ENCODE measurements around the gene TUBG2.

TUBG2 gene

DNA sequence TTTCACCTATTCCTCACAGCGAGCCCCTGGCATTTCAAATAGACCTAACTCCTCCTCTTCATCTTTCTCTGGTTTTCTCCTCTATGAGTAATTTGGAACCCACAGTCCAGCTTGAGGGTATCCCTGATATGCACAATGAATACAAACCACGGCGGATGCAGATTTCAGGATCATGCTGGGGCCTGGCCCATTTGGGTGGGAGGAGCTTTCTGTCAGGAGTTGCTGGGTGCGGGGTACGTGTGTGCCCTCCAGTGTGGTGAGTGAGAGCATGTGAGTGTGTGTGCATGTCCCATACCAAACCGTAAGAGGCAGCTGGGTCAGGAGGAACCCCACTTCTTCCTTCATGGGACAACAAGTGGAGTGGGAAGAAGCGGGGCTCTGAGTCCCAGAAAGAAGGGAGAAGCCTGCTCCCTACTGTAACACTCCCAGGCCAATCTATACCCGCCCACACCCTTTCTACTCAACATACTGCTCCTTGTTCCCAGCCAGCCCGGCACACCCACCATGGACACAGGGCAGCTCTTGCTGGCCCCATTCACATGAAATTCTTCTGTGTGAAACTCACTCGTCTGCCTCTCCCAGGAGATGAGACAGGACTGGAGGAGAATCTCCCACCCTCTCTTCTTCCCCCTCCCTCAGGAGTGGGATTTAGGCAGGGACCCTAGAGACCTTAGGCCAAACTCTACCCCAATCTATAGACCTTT lies 41.7 kb downstream of the TUBG2 start:
- DNase-seq, result no peak

DNA sequence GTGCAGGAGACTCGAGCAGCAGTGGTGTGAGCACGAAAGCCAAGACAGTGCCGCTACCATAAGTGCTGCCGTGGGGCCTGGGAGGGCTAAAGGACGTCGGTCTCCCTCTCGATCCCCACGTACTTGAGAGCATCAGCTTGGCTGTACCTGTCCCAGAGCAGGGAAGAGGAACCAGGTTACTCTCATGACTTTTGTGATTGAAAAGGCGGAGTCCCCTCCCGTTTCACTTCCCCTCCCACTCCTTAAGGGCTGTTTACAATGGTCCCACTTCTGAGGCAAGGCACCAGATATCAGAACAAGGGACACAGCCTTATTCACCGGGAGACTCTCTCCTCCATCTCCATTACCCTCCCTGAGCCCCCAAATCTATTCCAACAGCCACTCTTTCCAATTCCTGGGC lies 43.4 kb downstream of the TUBG2 start:
- peak; percentile 21 for DNase-seq

DNA sequence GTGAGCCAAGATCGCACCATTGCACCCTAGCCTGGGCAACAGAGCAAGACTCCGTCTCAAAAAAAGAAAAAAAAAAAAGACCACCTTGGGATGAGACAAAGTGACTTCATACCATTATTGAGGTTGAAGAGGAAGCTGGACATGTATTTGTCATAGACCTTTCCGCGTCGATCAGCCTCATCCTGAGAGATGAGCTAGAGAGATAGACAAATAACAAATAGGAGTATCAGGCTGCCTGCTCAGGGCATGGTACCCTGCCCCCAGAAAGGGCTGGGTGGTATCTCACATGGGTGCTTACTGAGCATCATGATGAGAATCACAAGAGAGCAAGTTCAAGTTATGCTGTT lies 45.4 kb downstream of the TUBG2 start:
- no peak for DNase-seq

DNA sequence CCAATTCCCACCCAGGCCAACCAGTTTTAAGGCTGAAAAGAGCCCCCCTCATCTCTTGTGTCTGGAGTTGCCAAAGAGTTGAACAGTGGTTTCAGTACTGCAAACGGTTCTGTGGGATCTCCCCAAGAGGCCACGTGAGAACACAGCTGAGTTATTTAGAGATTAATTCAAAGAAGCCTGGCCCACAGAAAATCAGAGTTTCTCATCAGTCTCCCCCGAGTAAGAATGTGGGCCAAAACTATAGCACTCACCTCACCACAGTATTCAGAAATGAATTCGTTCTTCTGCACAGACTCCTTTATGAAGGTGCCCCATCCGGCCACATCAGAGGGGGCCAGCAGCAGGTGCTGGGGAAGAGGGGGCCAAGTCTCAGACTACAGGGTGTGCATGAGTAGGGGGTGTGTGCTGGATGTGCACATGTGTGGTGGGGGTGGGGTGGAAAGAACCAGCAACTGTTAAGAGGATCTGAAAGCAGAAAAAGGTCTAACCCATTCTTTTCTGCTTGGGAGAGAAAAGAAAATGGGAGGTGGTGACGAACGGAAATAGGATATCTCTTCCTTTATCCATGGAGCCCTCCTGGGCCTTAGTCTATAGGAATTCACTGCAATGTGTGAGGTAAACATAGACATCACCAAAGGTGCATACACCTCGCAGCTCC lies 45.9 kb downstream of the TUBG2 start:
- DNase-seq, result no peak

DNA sequence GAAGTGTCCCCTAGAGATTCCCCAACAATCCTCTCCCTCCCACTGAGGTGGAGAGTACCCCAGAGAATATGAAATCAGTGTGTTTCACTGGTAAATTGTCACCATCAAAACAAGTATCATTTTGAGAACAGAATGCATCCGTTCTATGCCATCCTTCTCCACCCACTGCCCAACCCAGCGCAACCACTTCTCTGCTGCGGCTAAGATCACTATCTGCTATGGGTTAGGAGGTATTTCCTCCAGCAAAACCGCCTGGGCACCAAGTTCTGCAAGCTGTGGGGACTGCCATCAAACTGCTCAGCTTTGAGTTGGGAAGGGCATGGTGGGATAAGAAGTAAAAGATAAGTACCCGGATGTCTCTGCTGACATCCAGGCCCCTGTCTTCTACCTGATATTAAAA lies 47.6 kb downstream of the TUBG2 start:
- DNase-seq, result no peak

DNA sequence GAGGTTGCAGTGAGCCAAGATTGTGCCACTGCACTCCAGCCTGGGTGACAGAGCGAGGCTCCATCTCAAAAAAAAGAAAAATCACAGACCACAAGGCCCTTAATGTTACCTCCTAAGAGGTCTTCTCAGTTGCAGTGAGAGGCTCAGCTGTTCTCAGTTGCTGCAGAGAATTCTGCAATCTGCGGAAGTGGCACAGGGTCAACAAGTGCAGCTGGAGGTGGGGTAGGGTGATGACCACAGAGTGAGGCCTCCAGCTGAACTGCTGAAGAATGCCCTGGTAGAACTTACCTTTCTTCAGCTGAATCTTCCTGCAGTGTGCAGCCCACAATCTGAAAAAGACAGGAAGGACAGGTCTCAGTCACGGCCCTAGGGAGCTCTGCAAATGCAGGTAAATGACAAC lies 49.5 kb downstream of the TUBG2 start:
- no peak for DNase-seq

DNA sequence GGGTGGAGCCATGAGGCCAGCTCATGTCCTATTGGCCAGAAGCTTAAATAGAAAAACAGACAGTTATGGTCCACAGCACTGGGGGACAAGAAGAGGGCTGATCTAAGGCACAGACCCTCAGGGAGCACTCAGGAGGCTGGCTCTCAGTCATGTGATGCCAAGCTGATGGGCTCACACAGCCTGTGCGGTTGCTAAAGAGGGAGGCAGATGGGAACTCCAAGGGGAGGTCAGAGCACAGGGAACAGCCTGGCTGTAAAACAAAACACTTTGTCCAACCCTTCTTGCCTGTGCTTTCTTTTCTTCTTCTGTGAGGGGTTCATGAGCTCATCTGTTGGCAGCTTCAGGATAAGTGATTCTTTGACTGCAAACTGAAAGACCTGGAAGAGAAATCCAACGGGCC lies 50.5 kb downstream of the TUBG2 start:
- no peak for DNase-seq

Data from DMS79 treated with DMSO at 0.1 percent for 48 hours (cell line).